TTC549 (cell line): Measurements from ENCODE around the gene ARHGEF5.
"Not testable (repeated sequence)": the region's sequence is repeated elsewhere in the genome, so short reads cannot be mapped to it uniquely, and the experiment has no call there.

Source experiments
- FAIRE-seq: peaks from 2 replicates; lab custom pipeline; 2012; peaks lifted over from hg19 to GRCh38; lab: Jason Lieb, UNC

The ARHGEF5 gene

GRCh38 chr7:144355176-144355822 lies at the start of gene ARHGEF5:
Gene ARHGEF5 (plus strand): TSS chr7:144355402. CDS start chr7:144362670, 7,268 bp downstream.
- not testable (repeated sequence) for FAIRE-seq

- not testable (repeated sequence) for FAIRE-seq
These were observed 45.5 kb upstream of the ARHGEF5 start for GRCh38 chr7:144309702-144310101.

- FAIRE-seq, result not testable (repeated sequence)
These were observed 44.0 kb upstream of the ARHGEF5 start for GRCh38 chr7:144311218-144311617.

- not testable (repeated sequence) for FAIRE-seq
These were observed 43.2 kb upstream of the ARHGEF5 start, which contains the start of gene OR2A1 for GRCh38 chr7:144311872-144312469. Gene OR2A1 (plus strand): TSS chr7:144312419. CDS start chr7:144318125, 5,706 bp downstream.

GRCh38 chr7:144317537-144317936 lies 37.7 kb upstream of the ARHGEF5 start:
- FAIRE-seq, result not testable (repeated sequence)

GRCh38 chr7:144319547-144319946 lies 35.7 kb upstream of the ARHGEF5 start:
- FAIRE-seq, result not testable (repeated sequence)

- FAIRE-seq, result not testable (repeated sequence)
These were observed 33.5 kb upstream of the ARHGEF5 start for GRCh38 chr7:144321677-144322206.

- FAIRE-seq, result not testable (repeated sequence)
These were observed 31.8 kb upstream of the ARHGEF5 start for GRCh38 chr7:144323359-144323758.

GRCh38 chr7:144325868-144326267 lies 29.3 kb upstream of the ARHGEF5 start:
- FAIRE-seq, result not testable (repeated sequence)

- FAIRE-seq, result not testable (repeated sequence)
These were observed 25.2 kb upstream of the ARHGEF5 start for GRCh38 chr7:144330044-144330443.

- FAIRE-seq, result not testable (repeated sequence)
These were observed 23.8 kb upstream of the ARHGEF5 start for GRCh38 chr7:144331221-144331995.

GRCh38 chr7:144331996-144332288 lies 23.3 kb upstream of the ARHGEF5 start:
- not testable (repeated sequence) for FAIRE-seq

- not testable (repeated sequence) for FAIRE-seq
These were observed 6.6 kb upstream of the ARHGEF5 start for GRCh38 chr7:144348625-144349024.

- FAIRE-seq, result not testable (repeated sequence)
These were observed 3.5 kb upstream of the ARHGEF5 start for GRCh38 chr7:144351667-144352066.

- FAIRE-seq, result not testable (repeated sequence)
These were observed 983 bp downstream of the ARHGEF5 start for GRCh38 chr7:144356185-144356584.

GRCh38 chr7:144356860-144357259 lies 1.7 kb downstream of the ARHGEF5 start:
- not testable (repeated sequence) for FAIRE-seq

GRCh38 chr7:144362061-144362460 lies 6.9 kb downstream of the ARHGEF5 start:
- FAIRE-seq, result not testable (repeated sequence)

GRCh38 chr7:144365523-144365922 lies 10.3 kb downstream of the ARHGEF5 start:
- not testable (repeated sequence) for FAIRE-seq

GRCh38 chr7:144367250-144367649 lies 12.0 kb downstream of the ARHGEF5 start:
- not testable (repeated sequence) for FAIRE-seq

- FAIRE-seq, result not testable (repeated sequence)
These were observed 14.0 kb downstream of the ARHGEF5 start for GRCh38 chr7:144369221-144369620.

- no peak for FAIRE-seq
These were observed 23.4 kb downstream of the ARHGEF5 start for GRCh38 chr7:144378651-144379050.

GRCh38 chr7:144379776-144380384 lies 24.7 kb downstream of the ARHGEF5 start:
- FAIRE-seq, result no peak
